Astrocyte of the spinal cord (primary cell): ENCODE measurements around the gene CNTFR.
A peak's percentile ranks its signal among the peaks of the same experiment; 100 is the strongest.

ENCODE experiments used
- DNase-seq: peaks from one replicate; pipeline ENCODE4 v3.0.0; 2011; ENCODE audit warnings: low read depth, low spot score
- H3K4me3 ChIP-seq: 2 replicates; pipeline ENCODE4 v1.5.1; 2011; ENCODE audit warnings: low read depth, mild to moderate bottlenecking, low read length, moderate library complexity
- in situ Hi-C: cut with HindIII; loops from 2 replicates; pipeline ENCODE4 v1.10.0; 2017; ENCODE audit warnings: low sequenced_read_pairs
- TF ChIP-seq, protein P1 (sequence below): IDR thresholded peaks from 2 replicates; pipeline ENCODE4 v1.5.1; 2012; ENCODE audit warnings: low read depth, mild to moderate bottlenecking, low read length, inconsistent platforms

The CNTFR gene

DNA sequence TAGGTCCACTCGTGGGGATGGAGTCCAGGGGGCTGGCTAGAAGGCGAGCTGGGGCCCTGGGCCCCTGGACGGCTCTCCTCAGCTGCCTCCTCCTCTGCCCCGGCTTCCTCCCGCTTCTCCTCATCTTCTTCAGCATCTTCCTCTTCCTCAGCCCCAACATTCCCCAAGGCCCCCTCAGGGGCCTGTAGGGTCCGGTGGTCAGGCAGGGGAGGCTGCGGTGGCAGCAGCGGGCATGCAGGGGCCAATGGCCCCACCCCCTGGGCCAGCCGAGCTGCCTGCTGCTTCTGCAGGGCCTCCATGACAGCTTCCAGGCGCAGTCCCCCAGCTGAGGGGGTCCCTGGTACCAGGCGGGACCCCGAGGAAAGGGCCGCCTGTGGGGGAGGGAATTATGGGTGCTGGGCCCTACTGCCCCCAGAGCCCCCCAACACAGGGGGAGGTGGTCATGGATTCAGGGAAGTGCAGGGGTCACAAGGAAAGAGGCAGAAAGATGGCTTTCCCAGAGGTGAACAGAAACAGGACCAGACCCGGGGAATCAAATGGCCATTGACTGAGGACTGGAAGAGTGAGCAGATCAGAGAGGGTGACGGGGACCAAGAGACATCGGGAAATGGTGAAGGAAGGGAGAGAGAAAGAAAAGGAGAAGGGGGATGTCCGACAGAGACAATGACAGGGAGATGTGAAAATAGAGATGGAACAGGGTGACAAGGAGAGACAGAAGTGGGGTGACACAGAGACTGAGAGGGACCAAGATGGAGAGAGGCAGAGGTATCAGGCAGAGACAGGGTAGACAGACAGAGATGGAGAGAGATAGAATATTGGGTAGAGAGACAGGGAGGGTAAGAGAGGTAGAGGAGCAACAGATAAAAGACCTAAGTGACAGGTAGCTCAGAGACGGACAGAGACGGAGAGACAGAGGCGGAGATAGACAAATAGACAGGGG lies 38.5 kb upstream of the CNTFR start:
- H3K4me3 ChIP-seq, result no peak overlapping the region
- DNase-seq, result no peak
- in situ Hi-C loops, result no loop called here
- TF ChIP-seq, protein P1, sequence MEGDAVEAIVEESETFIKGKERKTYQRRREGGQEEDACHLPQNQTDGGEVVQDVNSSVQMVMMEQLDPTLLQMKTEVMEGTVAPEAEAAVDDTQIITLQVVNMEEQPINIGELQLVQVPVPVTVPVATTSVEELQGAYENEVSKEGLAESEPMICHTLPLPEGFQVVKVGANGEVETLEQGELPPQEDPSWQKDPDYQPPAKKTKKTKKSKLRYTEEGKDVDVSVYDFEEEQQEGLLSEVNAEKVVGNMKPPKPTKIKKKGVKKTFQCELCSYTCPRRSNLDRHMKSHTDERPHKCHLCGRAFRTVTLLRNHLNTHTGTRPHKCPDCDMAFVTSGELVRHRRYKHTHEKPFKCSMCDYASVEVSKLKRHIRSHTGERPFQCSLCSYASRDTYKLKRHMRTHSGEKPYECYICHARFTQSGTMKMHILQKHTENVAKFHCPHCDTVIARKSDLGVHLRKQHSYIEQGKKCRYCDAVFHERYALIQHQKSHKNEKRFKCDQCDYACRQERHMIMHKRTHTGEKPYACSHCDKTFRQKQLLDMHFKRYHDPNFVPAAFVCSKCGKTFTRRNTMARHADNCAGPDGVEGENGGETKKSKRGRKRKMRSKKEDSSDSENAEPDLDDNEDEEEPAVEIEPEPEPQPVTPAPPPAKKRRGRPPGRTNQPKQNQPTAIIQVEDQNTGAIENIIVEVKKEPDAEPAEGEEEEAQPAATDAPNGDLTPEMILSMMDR, result no peak

DNA sequence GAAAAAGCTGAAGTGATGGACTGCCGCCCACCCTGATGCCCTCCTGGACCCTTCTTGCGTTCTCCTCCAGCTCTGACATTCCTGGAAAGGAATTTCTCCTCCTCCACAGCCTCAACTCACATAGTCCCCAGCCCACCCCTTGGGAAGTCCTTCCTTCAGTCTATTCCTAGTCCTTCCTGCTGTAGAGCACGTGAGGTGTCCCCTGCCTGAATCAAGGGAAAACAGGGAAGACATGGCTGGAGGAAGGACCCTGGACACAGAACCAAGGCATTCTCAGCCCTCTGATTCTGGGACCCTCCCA lies 35.6 kb upstream of the CNTFR start:
- DNase-seq, result no peak
- TF ChIP-seq, protein P1, result no peak
- H3K4me3 ChIP-seq, result no peak overlapping the region
- in situ Hi-C loops, result no loop called here

DNA sequence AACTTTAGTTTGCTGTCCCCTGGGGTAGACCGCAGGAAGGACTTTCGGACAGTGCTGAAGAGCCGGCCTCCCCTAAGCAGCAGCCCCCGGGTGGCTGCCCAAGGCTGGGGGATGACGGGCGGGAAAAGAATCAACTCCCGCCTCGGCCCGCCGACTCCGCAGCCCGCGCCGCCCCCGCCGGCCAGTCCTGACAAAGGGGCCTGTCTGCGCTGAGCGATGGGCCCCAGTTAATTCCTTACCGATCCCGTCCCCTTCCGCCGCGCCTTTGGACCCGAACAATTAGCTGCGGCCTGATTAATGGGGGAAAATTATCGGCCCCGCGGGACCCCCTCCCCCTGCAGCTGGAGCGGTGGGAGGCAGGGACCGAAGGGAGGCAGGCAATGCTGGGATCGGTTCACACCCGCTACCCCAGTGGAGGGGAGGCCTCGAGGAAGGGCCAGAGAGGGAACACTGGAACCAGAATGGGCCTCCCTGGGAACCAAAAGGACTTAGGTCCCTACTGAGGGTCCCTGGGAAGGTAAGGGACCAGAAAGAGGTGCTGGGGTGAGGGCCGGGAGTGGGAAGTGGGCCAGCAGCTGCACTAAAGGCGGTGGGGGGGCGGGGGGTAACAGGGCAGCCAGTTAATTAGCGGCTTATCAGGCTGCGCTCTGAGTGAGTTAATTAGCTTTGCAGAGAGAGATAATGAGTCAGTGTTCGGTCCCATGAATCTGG lies 35.1 kb upstream of the CNTFR start:
- in situ Hi-C loops, result no loop called here
- TF ChIP-seq, protein P1, result no peak

DNA sequence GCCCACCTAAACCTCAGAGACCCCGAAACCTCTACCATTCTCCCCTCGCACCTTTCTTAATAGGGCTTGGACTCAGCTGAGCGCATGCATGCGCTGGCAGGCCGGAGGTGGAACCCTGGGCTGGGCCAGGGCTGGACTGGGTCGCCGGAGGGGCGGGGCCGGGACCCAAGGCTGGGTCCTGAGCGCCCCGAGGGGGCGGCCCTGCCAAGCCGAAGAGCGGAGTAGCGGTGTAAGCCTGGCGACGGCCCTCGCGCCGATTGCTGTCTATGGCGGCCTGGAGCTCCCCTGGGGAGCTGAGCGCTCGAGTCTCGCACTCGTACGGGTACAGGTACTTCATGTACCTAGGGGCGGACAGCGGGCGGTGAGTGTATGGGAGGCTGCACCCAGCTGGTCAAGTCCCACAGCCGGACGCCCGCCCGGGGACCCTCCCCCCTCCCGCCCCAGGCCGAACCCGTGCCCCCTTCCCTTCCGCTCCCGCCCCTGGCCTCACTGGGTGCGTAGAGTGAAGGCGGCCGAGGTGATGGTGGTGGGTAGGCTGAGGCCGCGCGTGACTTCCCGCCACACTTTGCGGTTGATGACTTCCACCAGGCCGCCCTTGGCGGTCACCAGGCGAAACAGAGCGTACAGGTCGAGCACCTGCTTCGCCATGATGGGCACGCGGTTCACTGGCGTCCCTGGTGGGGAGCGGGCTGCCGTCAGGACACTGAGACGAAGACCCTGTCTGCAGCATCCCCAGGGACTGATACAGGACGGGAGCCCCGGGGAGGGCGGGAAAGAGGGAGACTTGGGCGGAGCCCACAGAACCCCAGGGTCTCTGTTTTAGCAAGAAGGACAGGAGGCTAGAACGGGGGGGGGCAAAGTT lies 34.1 kb upstream of the CNTFR start:
- H3K4me3 ChIP-seq, result no peak overlapping the region
- TF ChIP-seq, protein P1, result no peak
- in situ Hi-C loops, result no loop called here
- DNase-seq, result no peak

More for the DNA sequence above, 35.1 kb upstream of the CNTFR start:
- no peak for DNase-seq
- H3K4me3 ChIP-seq, result no peak overlapping the region

DNA sequence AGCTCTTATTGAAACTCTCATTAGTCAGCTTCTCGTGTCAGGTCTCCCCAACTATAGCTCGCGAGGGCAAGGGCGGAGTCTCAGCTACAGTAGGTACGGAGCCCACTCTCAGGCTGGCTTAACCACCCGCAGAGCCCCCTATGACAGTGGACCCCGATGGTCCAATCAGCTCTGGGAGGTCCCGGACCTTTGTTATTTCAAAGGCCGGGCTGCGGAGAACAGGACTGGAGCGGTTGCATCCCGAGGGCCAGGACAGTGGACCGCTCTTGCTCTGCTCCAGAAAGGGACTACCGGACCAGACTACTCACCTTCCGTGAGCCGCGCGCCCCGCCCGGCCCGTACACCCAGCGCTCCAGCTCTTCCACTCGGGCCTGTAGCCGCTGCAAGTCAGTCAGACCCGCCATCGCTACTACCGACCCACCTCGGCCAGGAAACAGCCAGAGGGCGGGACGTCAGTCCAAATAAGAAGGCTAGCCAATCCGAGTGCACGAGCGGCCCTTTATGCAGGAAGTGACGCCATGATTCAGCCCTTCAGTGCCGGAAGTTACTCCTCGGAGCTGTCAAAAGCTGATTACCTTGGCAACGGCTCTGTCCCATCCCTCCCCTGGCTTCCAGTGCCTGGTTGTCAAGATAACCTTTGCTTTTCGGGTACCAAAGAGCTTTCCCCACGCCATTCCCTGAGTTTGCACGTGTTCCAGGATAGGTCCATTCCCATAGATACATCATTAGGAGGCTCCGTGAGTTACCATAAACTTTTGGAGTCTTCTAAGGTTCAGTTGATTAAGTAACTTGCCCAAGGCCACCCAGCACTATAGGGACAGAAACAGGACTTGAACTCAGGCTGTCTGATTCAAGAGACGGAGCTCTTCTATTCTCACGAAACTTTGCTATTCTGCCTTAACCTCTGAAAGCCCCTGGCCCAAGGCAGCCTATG lies 30.8 kb upstream of the CNTFR start, which contains the start of gene DCTN3:
Gene DCTN3, minus strand, starts transcription at position 435 of the 934 bp plus-strand sequence. Its CDS starts 31 bp downstream, at position 404.
- in situ Hi-C loops, result no loop called here
- DNase-seq, result peak; percentile 94
- peak within 1 kb of the TSS; percentile 96 for H3K4me3 ChIP-seq
- TF ChIP-seq, protein P1, result no peak
